Measurements from ENCODE around the gene GRIA4.

Gene GRIA4

GRCh38 chr11:105588001-105588400, 21.9 kb upstream of the GRIA4 start:
- Histone ChIP-seq H3K27ac (ENCODE audit: extremely low read depth, low read depth, low read length) (no peak overlapping the region), H3K36me3 (ENCODE audit: control insufficient read depth in 2 of 2, insufficient read depth in 1 of 2, low read length in 2 of 2) (no peaks in the 10 kb centered on the region), H3K9me3 (ENCODE audit: control insufficient read depth, insufficient read depth, low read depth, low read length) (no peaks in the 10 kb centered on the region), H3K4me1 (ENCODE audit: control insufficient read depth, insufficient read depth, low read length) (no peaks in the 10 kb centered on the region), H3K4me3 (ENCODE audit: low read depth, low read length) (no peak overlapping the region)
- TF ChIP-seq ZNF266 (tag by site-specific recombination; IDR thresholded peaks at IDR 0.05; ENCODE audit: low read depth): no peak
- TF ChIP-seq ZBTB6 (tag by site-specific recombination; IDR thresholded peaks at IDR 0.05): no peak
- TF ChIP-seq SETDB1 (IDR thresholded peaks at IDR 0.05; ENCODE audit: insufficient read length, low read length): no peak
- TF ChIP-seq ZNF223 (tag by site-specific recombination; IDR thresholded peaks at IDR 0.05): no peak
- no peak for TF ChIP-seq ZNF623 (tag by site-specific recombination; IDR thresholded peaks at IDR 0.05)
- no peak for TF ChIP-seq ZNF449 (tag by site-specific recombination; IDR thresholded peaks at IDR 0.05)
- no peak for TF ChIP-seq ZNF19 (tag by site-specific recombination; IDR thresholded peaks at IDR 0.05; ENCODE audit: low read depth)
- TF ChIP-seq ZNF26 (tag by site-specific recombination; IDR thresholded peaks at IDR 0.05): no peak
- TF ChIP-seq WT1 (tag by site-specific recombination; IDR thresholded peaks at IDR 0.05): no peak
- no peak for TF ChIP-seq TRIM28 (IDR thresholded peaks at IDR 0.05; ENCODE audit: borderline replicate concordance, low read length)
- TF ChIP-seq ZBTB44 (tag by site-specific recombination; IDR thresholded peaks at IDR 0.05): no peak
- TF ChIP-seq ZNF585B (tag by site-specific recombination; IDR thresholded peaks at IDR 0.05): no peak
- TF ChIP-seq HOXC10 (CRISPR knock-in tag; IDR thresholded peaks at IDR 0.05): no peak
- TF ChIP-seq ZNF211 (tag by site-specific recombination; IDR thresholded peaks at IDR 0.05; ENCODE audit: low read depth): no peak
- ChIA-PET CTCF (interaction anchor here (0.6 kb wide), 1 partner anchor 83 kb away, joined by 3 read pairs; no protein-coding TSS in a partner anchor), POLR2A (no interaction called here)

GRCh38 chr11:105589346-105589745, 20.5 kb upstream of the GRIA4 start:
- H3K27ac ChIP-seq (ENCODE audit: extremely low read depth, low read depth, low read length): no peak overlapping the region
- H3K4me1 ChIP-seq (ENCODE audit: control insufficient read depth, insufficient read depth, low read length): no peaks in the 10 kb centered on the region
- TF ChIP-seq ZNF530 (tag by site-specific recombination; IDR thresholded peaks at IDR 0.05; ENCODE audit: low read depth): no peak
- no peak for TF ChIP-seq SETDB1 (IDR thresholded peaks at IDR 0.05; ENCODE audit: insufficient read length, low read length)
- no peak for TF ChIP-seq ZBTB21 (tag by site-specific recombination; IDR thresholded peaks at IDR 0.05)
- TF ChIP-seq ZNF707 (tag by site-specific recombination; IDR thresholded peaks at IDR 0.05): no peak
- TF ChIP-seq ZBTB6 (tag by site-specific recombination; IDR thresholded peaks at IDR 0.05): no peak
- no peak for TF ChIP-seq GFI1B (tag by site-specific recombination; IDR thresholded peaks at IDR 0.05)
- no peak for TF ChIP-seq ZNF776 (tag by site-specific recombination; IDR thresholded peaks at IDR 0.05; ENCODE audit: borderline replicate concordance)
- TF ChIP-seq, protein P1, sequence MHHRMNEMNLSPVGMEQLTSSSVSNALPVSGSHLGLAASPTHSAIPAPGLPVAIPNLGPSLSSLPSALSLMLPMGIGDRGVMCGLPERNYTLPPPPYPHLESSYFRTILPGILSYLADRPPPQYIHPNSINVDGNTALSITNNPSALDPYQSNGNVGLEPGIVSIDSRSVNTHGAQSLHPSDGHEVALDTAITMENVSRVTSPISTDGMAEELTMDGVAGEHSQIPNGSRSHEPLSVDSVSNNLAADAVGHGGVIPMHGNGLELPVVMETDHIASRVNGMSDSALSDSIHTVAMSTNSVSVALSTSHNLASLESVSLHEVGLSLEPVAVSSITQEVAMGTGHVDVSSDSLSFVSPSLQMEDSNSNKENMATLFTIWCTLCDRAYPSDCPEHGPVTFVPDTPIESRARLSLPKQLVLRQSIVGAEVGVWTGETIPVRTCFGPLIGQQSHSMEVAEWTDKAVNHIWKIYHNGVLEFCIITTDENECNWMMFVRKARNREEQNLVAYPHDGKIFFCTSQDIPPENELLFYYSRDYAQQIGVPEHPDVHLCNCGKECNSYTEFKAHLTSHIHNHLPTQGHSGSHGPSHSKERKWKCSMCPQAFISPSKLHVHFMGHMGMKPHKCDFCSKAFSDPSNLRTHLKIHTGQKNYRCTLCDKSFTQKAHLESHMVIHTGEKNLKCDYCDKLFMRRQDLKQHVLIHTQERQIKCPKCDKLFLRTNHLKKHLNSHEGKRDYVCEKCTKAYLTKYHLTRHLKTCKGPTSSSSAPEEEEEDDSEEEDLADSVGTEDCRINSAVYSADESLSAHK (tag by site-specific recombination; IDR thresholded peaks at IDR 0.05): no peak
- no peak for TF ChIP-seq ZNF777 (tag by site-specific recombination; IDR thresholded peaks at IDR 0.05; ENCODE audit: borderline replicate concordance)
- TF ChIP-seq ZNF501 (tag by site-specific recombination; IDR thresholded peaks at IDR 0.05): no peak
- TF ChIP-seq ZNF791 (tag by site-specific recombination; IDR thresholded peaks at IDR 0.05): no peak
- ChIA-PET CTCF (interaction anchor here (0.7 kb wide), 1 partner anchor 1437 kb away, joined by 3 read pairs; no protein-coding TSS in a partner anchor), POLR2A (no interaction called here)
- no peaks in the 10 kb centered on the region for H3K9me3 ChIP-seq (ENCODE audit: control insufficient read depth, insufficient read depth, low read depth, low read length)
- H3K4me3 ChIP-seq (ENCODE audit: low read depth, low read length): no peak overlapping the region
- no peaks in the 10 kb centered on the region for H3K36me3 ChIP-seq (ENCODE audit: control insufficient read depth in 2 of 2, insufficient read depth in 1 of 2, low read length in 2 of 2)

Measured in HEK293 (cell line).